ACC112 (cell line): ENCODE measurements around the gene GPRC6A.

Experiments
- H2AFZ ChIP-seq: fragments of 200-600 bp; sonication (generic); one replicate; pipeline ENCODE4 v1.6.0; 2017; ENCODE audit warnings: antibody characterized with exemption, low read length; ENCODE audit not compliant: unreplicated experiment
- H3K27ac ChIP-seq: fragments of 200-600 bp; sonication (generic); 2 replicates; pipeline ENCODE4 v1.5.1; 2014; ENCODE audit warnings: low read depth, mild to moderate bottlenecking, antibody characterized with exemption, low read length, moderate library complexity
- H3K27me3 ChIP-seq: fragments of 200-600 bp; sonication (generic); 2 replicates; pipeline ENCODE4 v1.6.1; 2014; ENCODE audit warnings: mild to moderate bottlenecking, antibody characterized with exemption, low read length, moderate library complexity, mixed read lengths; ENCODE audit not compliant: insufficient read depth
- H3K36me3 ChIP-seq: fragments of 200-600 bp; sonication (generic); 2 replicates; pipeline ENCODE4 v1.6.1; 2016; ENCODE audit warnings: mild to moderate bottlenecking, antibody characterized with exemption, low read length, moderate library complexity, mixed read lengths; ENCODE audit not compliant: insufficient read depth
- H3K4me1 ChIP-seq: fragments of 200-600 bp; sonication (generic); one replicate; pipeline ENCODE4 v1.6.1; 2016; ENCODE audit warnings: low read length, mixed read lengths; ENCODE audit not compliant: insufficient read depth, unreplicated experiment, control insufficient read depth
- H3K4me3 ChIP-seq: fragments of 200-600 bp; sonication (generic); 2 replicates; pipeline ENCODE4 v1.5.1; 2014; ENCODE audit warnings: mild to moderate bottlenecking, low read depth, low read length
- H3K79me2 ChIP-seq: fragments of 200-600 bp; sonication (generic); one replicate; pipeline ENCODE4 v1.6.0; 2016; ENCODE audit warnings: low read length; ENCODE audit not compliant: control insufficient read depth, unreplicated experiment, insufficient read depth

Gene GPRC6A

GRCh38 chr6:116783852-116784251, 45.0 kb downstream of the GPRC6A start:
- H3K4me3 ChIP-seq: no peak overlapping the region
- H3K4me1 ChIP-seq: peaks cover 5% of the 10 kb centered on the region
- H3K27ac ChIP-seq: no peak overlapping the region
- H3K79me2 ChIP-seq: no peaks in the 10 kb centered on the region
- no peaks in the 10 kb centered on the region for H3K36me3 ChIP-seq
- no peak overlapping the region for H2AFZ ChIP-seq
- no peaks in the 10 kb centered on the region for H3K27me3 ChIP-seq

GRCh38 chr6:116779573-116780164, 49.2 kb downstream of the GPRC6A start:
- no peaks in the 10 kb centered on the region for H3K79me2 ChIP-seq
- peaks cover 5% of the 10 kb centered on the region for H3K4me1 ChIP-seq
- no peak overlapping the region for H3K27ac ChIP-seq
- H3K4me3 ChIP-seq: peak overlapping the region; percentile 42
- no peaks in the 10 kb centered on the region for H3K27me3 ChIP-seq
- H3K36me3 ChIP-seq: no peaks in the 10 kb centered on the region
- H2AFZ ChIP-seq: peak overlapping the region; percentile 90

- Histone ChIP-seq H3K4me3 (peak overlapping the region; percentile 43), H3K36me3 (no peaks in the 10 kb centered on the region), H3K27me3 (no peaks in the 10 kb centered on the region), H3K4me1 (peaks cover 7% of the 10 kb centered on the region), H2AFZ (peak overlapping the region; percentile 78), H3K79me2 (no peaks in the 10 kb centered on the region), H3K27ac (peak overlapping the region; percentile 59)
Observed at GRCh38 chr6:116773886-116774285, 55.0 kb downstream of the GPRC6A start.

- H3K27ac ChIP-seq: no peak overlapping the region
- H3K79me2 ChIP-seq: no peaks in the 10 kb centered on the region
- no peaks in the 10 kb centered on the region for H3K36me3 ChIP-seq
- H3K27me3 ChIP-seq: no peaks in the 10 kb centered on the region
- H3K4me1 ChIP-seq: peaks cover 7% of the 10 kb centered on the region
- H2AFZ ChIP-seq: no peak overlapping the region
- H3K4me3 ChIP-seq: no peak overlapping the region
Observed at GRCh38 chr6:116772450-116772849, 56.4 kb downstream of the GPRC6A start.

- Histone ChIP-seq H2AFZ (no peak overlapping the region), H3K4me3 (no peak overlapping the region), H3K4me1 (no peaks in the 10 kb centered on the region), H3K27me3 (peaks cover 13% of the 10 kb centered on the region; the same call in 1 of the 2 replicates), H3K79me2 (no peaks in the 10 kb centered on the region), H3K27ac (no peak overlapping the region), H3K36me3 (no peaks in the 10 kb centered on the region)
Observed at GRCh38 chr6:116767715-116768114, 61.2 kb downstream of the GPRC6A start.

GRCh38 chr6:116766506-116767176, 62.2 kb downstream of the GPRC6A start:
- H3K27me3 ChIP-seq: peaks cover 13% of the 10 kb centered on the region; the same call in 1 of the 2 replicates
- no peak overlapping the region for H3K4me3 ChIP-seq
- no peak overlapping the region for H3K27ac ChIP-seq
- no peaks in the 10 kb centered on the region for H3K4me1 ChIP-seq
- no peaks in the 10 kb centered on the region for H3K79me2 ChIP-seq
- H3K36me3 ChIP-seq: no peaks in the 10 kb centered on the region
- no peak overlapping the region for H2AFZ ChIP-seq

GRCh38 chr6:116764961-116765841, 63.7 kb downstream of the GPRC6A start, which contains the start of gene FAM162B:
FAM162B (minus strand) TSS chr6:116765719; CDS start chr6:116765576, 143 bp downstream.
- Histone ChIP-seq H3K27ac (no peak within 1 kb of the TSS), H3K4me1 (no peaks in the 10 kb centered on the region), H3K4me3 (peak within 1 kb of the TSS; percentile 84), H3K36me3 (no peaks in the 10 kb centered on the region), H3K79me2 (no peaks in the 10 kb centered on the region), H2AFZ (peak within 1 kb of the TSS; percentile 86), H3K27me3 (peaks cover 13% of the 10 kb centered on the region; the same call in 1 of the 2 replicates)

GRCh38 chr6:116764629-116764960, 64.3 kb downstream of the GPRC6A start:
- H3K27ac ChIP-seq: no peak overlapping the region
- H3K79me2 ChIP-seq: no peaks in the 10 kb centered on the region
- peak overlapping the region; percentile 86 for H2AFZ ChIP-seq
- peaks cover 13% of the 10 kb centered on the region; the same call in 1 of the 2 replicates for H3K27me3 ChIP-seq
- H3K4me3 ChIP-seq: peak overlapping the region; percentile 84
- no peaks in the 10 kb centered on the region for H3K36me3 ChIP-seq
- H3K4me1 ChIP-seq: no peaks in the 10 kb centered on the region

GRCh38 chr6:116763906-116764628, 64.8 kb downstream of the GPRC6A start:
- H3K27ac ChIP-seq: no peak overlapping the region

GRCh38 chr6:116763048-116763447, 65.8 kb downstream of the GPRC6A start:
- H3K27ac ChIP-seq: no peak overlapping the region

More at GRCh38 chr6:116763906-116764628, 64.8 kb downstream of the GPRC6A start:
- Histone ChIP-seq H3K4me1 (no peaks in the 10 kb centered on the region), H3K36me3 (no peaks in the 10 kb centered on the region), H3K27me3 (peaks cover 13% of the 10 kb centered on the region; the same call in 1 of the 2 replicates), H3K79me2 (no peaks in the 10 kb centered on the region), H2AFZ (no peak overlapping the region), H3K4me3 (no peak overlapping the region)

More at GRCh38 chr6:116763048-116763447, 65.8 kb downstream of the GPRC6A start:
- no peak overlapping the region for H2AFZ ChIP-seq
- no peaks in the 10 kb centered on the region for H3K4me1 ChIP-seq
- H3K36me3 ChIP-seq: no peaks in the 10 kb centered on the region
- no peak overlapping the region for H3K4me3 ChIP-seq
- H3K79me2 ChIP-seq: no peaks in the 10 kb centered on the region
- H3K27me3 ChIP-seq: peaks cover 13% of the 10 kb centered on the region; the same call in 1 of the 2 replicates
